ENCODE data around the gene UBE2E2.

UBE2E2 gene

DNA sequence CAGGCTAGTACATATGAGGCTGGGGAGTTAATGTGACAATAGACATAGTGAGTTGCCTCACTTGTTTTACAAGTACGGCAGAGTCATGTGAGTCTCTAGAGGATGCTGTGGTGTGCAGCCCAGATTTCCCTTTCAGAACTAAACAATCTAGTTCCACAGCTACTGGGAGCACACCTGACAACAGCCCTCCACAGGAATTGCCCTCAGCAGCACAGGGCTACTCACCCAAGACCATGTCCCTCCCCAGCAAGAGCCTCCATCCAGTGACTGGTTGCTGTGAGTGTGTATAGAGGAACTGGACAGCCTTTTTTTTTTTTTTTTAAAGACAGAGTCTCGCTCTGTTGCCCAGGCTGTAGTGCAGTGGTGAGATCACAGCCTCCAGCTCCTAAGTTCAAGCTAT is 40.2 kb upstream of the UBE2E2 start (continued):
- no peak for TF ChIP-seq ZFP41 (tag by site-specific recombination; IDR thresholded peaks at IDR 0.05; ENCODE audit: borderline replicate concordance)
- TF ChIP-seq ZFP37 (tag by site-specific recombination; IDR thresholded peaks at IDR 0.05) = no peak
- TF ChIP-seq ZNF202 (tag by site-specific recombination; IDR thresholded peaks at IDR 0.05; ENCODE audit: borderline replicate concordance) = no peak
- no peak for TF ChIP-seq PRDM4 (tag by site-specific recombination; IDR thresholded peaks at IDR 0.05)
- TF ChIP-seq ZSCAN23 (tag by site-specific recombination; IDR thresholded peaks at IDR 0.05) = no peak

GRCh38 chr3:23164746-23165145 is 38.4 kb upstream of the UBE2E2 start:
- ChIA-PET POLR2A (no interaction called here), CTCF (interaction anchor here (1.0 to 1.7 kb wide), 2 partner anchors 11 to 13 kb away, joined by 3 to 4 read pairs; no protein-coding TSS in a partner anchor)
- TF ChIP-seq ZNF248 (tag by site-specific recombination; IDR thresholded peaks at IDR 0.05) = no peak
- no peak for TF ChIP-seq ZFP37 (tag by site-specific recombination; IDR thresholded peaks at IDR 0.05)
- no peak for TF ChIP-seq ZNF121 (tag by site-specific recombination; IDR thresholded peaks at IDR 0.05)
- TF ChIP-seq IKZF3 (tag by site-specific recombination; IDR thresholded peaks at IDR 0.05) = no peak
- no peak for TF ChIP-seq EGR2 (tag by site-specific recombination; IDR thresholded peaks at IDR 0.05; ENCODE audit: low read depth)
- no peak for TF ChIP-seq ZNF830 (tag by site-specific recombination; IDR thresholded peaks at IDR 0.05; ENCODE audit: low read depth)
- TF ChIP-seq HOXA7 (CRISPR knock-in tag; IDR thresholded peaks at IDR 0.05; ENCODE audit: borderline replicate concordance) = no peak
- TF ChIP-seq, protein P1, sequence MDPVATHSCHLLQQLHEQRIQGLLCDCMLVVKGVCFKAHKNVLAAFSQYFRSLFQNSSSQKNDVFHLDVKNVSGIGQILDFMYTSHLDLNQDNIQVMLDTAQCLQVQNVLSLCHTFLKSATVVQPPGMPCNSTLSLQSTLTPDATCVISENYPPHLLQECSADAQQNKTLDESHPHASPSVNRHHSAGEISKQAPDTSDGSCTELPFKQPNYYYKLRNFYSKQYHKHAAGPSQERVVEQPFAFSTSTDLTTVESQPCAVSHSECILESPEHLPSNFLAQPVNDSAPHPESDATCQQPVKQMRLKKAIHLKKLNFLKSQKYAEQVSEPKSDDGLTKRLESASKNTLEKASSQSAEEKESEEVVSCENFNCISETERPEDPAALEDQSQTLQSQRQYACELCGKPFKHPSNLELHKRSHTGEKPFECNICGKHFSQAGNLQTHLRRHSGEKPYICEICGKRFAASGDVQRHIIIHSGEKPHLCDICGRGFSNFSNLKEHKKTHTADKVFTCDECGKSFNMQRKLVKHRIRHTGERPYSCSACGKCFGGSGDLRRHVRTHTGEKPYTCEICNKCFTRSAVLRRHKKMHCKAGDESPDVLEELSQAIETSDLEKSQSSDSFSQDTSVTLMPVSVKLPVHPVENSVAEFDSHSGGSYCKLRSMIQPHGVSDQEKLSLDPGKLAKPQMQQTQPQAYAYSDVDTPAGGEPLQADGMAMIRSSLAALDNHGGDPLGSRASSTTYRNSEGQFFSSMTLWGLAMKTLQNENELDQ (tag by site-specific recombination; IDR thresholded peaks at IDR 0.05; ENCODE audit: low read depth) = no peak
- Histone ChIP-seq H3K27ac (ENCODE audit: extremely low read depth, low read depth, low read length) (no peak overlapping the region), H3K4me3 (ENCODE audit: low read depth, low read length) (no peak overlapping the region), H3K36me3 (ENCODE audit: control insufficient read depth in 2 of 2, insufficient read depth in 1 of 2, low read length in 2 of 2) (no peaks in the 10 kb centered on the region), H3K9me3 (ENCODE audit: control insufficient read depth, insufficient read depth, low read depth, low read length) (no peaks in the 10 kb centered on the region), H3K4me1 (ENCODE audit: control insufficient read depth, insufficient read depth, low read length) (no peaks in the 10 kb centered on the region)

DNA sequence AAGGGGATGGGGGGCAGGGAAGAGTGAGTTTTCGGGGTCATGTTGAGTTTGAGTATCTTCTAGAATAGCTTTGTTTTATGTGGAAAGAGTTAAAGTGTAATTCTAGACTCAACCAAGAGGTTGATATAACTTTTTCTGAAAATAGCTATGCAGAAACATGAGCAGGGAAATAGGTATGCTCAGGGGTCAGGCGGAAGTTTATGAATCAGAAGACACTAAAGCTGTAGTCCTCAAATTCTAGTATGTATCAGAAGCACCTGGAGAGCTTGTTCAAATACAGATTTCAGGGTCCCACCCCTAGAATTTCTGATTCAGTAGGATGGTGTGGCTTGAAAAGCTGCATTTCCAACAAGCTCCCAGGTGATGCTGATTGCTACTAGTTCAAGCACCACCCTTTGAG is 37.6 kb upstream of the UBE2E2 start:
- CTCF ChIA-PET = interaction anchor here (0.5 to 1.7 kb wide), 4 partner anchors 11 to 217 kb away, joined by 3 to 4 read pairs (median 3); no protein-coding TSS in a partner anchor
- POLR2A ChIA-PET = interaction anchor here (0.6 kb wide), 1 partner anchor 13 kb away, joined by 4 read pairs; no protein-coding TSS in a partner anchor
- no peaks in the 10 kb centered on the region for H3K4me1 ChIP-seq (ENCODE audit: control insufficient read depth, insufficient read depth, low read length)
- peak; percentile 29; the same call in 1 of the 2 replicates for TF ChIP-seq ZBTB20 (tag by site-specific recombination; IDR thresholded peaks at IDR 0.05)
- no peak for TF ChIP-seq PBX3 (CRISPR knock-in tag; IDR thresholded peaks at IDR 0.05)
- H3K9me3 ChIP-seq (ENCODE audit: control insufficient read depth, insufficient read depth, low read depth, low read length) = no peaks in the 10 kb centered on the region
- no peak overlapping the region for H3K4me3 ChIP-seq (ENCODE audit: low read depth, low read length)
- H3K36me3 ChIP-seq (ENCODE audit: control insufficient read depth in 2 of 2, insufficient read depth in 1 of 2, low read length in 2 of 2) = no peaks in the 10 kb centered on the region
- no peak overlapping the region for H3K27ac ChIP-seq (ENCODE audit: extremely low read depth, low read depth, low read length)

GRCh38 chr3:23166276-23166675 is 36.9 kb upstream of the UBE2E2 start:
- no peak for TF ChIP-seq ZNF747 (tag by site-specific recombination; IDR thresholded peaks at IDR 0.05)
- TF ChIP-seq ZSCAN30 (tag by site-specific recombination; IDR thresholded peaks at IDR 0.05) = no peak
- TF ChIP-seq ZBTB48 (tag by site-specific recombination; IDR thresholded peaks at IDR 0.05) = no peak
- TF ChIP-seq, protein P2, sequence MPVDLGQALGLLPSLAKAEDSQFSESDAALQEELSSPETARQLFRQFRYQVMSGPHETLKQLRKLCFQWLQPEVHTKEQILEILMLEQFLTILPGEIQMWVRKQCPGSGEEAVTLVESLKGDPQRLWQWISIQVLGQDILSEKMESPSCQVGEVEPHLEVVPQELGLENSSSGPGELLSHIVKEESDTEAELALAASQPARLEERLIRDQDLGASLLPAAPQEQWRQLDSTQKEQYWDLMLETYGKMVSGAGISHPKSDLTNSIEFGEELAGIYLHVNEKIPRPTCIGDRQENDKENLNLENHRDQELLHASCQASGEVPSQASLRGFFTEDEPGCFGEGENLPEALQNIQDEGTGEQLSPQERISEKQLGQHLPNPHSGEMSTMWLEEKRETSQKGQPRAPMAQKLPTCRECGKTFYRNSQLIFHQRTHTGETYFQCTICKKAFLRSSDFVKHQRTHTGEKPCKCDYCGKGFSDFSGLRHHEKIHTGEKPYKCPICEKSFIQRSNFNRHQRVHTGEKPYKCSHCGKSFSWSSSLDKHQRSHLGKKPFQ (tag by site-specific recombination; IDR thresholded peaks at IDR 0.05) = no peak
- TF ChIP-seq, protein P3, sequence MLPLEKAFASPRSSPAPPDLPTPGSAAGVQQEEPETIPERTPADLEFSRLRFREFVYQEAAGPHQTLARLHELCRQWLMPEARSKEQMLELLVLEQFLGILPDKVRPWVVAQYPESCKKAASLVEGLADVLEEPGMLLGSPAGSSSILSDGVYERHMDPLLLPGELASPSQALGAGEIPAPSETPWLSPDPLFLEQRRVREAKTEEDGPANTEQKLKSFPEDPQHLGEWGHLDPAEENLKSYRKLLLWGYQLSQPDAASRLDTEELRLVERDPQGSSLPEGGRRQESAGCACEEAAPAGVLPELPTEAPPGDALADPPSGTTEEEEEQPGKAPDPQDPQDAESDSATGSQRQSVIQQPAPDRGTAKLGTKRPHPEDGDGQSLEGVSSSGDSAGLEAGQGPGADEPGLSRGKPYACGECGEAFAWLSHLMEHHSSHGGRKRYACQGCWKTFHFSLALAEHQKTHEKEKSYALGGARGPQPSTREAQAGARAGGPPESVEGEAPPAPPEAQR (tag by site-specific recombination; IDR thresholded peaks at IDR 0.05) = no peak
- TF ChIP-seq ZNF311 (tag by site-specific recombination; IDR thresholded peaks at IDR 0.05; ENCODE audit: borderline replicate concordance) = no peak
- Histone ChIP-seq H3K36me3 (ENCODE audit: control insufficient read depth in 2 of 2, insufficient read depth in 1 of 2, low read length in 2 of 2) (no peaks in the 10 kb centered on the region), H3K9me3 (ENCODE audit: control insufficient read depth, insufficient read depth, low read depth, low read length) (no peaks in the 10 kb centered on the region), H3K4me3 (ENCODE audit: low read depth, low read length) (no peak overlapping the region), H3K27ac (ENCODE audit: extremely low read depth, low read depth, low read length) (no peak overlapping the region), H3K4me1 (ENCODE audit: control insufficient read depth, insufficient read depth, low read length) (no peaks in the 10 kb centered on the region)
- CTCF ChIA-PET = interaction anchor here (0.5 to 1.7 kb wide), 3 partner anchors 10 to 216 kb away, joined by 3 to 4 read pairs (median 3); no protein-coding TSS in a partner anchor
- POLR2A ChIA-PET = no interaction called here

Data from HEK293 (cell line).